ENCODE data around the gene RASSF8.

Gene RASSF8

GRCh38 chr12:25992026-25992782 lies 33.7 kb downstream of the RASSF8 start:
- no peak for DNase-seq (ENCODE audit: low read depth)

DNA sequence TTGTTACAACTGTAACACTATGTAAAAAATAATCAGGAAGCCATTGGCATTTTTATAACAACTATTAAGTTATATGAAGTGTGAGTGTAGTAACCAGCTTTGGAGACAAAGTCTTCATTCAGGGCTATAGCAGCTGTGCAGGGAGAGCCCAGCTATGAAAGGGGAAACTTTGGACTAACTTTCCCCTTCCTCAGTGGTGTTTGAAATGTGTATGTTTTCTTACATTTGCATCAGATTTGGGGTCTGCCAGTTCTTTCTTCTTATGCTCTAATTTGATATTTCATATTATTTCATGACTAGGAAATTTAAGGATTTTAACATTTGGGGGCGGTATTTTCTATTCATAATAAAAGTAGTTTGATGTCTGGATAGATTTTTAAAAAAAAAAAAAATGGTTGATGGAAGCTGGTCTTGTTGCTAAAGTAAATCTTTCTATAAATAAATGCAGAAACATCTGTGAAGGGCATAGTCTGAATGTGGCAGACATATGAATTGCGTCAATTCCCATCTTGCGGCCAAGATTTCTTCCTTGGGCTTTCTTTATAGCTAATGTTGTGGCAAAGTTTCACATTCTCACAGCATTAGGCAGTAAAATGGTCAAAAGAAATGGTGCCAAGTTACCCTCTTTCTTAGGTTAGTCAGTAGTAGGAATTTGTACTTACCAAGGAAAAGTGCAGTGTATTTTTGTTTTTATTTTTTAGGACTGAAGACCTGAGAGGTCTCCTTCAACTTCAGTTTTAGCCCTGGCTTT lies 35.6 kb downstream of the RASSF8 start:
- no peak for DNase-seq (ENCODE audit: low read depth)

- DNase-seq (ENCODE audit: low read depth): no peak
These were observed 36.6 kb downstream of the RASSF8 start for GRCh38 chr12:25994901-25995625.

GRCh38 chr12:25995906-25996305 lies 37.4 kb downstream of the RASSF8 start:
- DNase-seq (ENCODE audit: low read depth): no peak

DNA sequence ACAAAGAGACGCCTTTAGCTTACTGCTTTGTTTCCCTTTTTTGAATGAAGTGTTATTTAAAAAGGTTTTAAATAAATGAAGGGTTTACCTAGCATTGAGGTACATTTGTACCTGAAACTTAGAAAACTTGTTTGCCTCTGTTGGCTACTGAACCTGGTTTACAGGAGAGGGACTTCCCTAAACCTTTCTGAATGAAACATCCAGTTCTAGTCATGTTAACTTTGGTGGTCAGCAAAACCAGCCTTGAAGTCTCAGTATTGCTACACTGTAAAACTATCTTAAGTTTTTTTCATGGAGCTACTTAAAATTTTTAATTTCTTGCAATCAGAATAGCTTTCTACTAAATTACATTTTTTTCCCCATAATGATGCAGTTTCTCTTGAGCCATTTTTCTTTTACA lies 38.2 kb downstream of the RASSF8 start:
- DNase-seq (ENCODE audit: low read depth): no peak

GRCh38 chr12:25997201-25997963 lies 38.9 kb downstream of the RASSF8 start:
- no peak for DNase-seq (ENCODE audit: low read depth)

DNA sequence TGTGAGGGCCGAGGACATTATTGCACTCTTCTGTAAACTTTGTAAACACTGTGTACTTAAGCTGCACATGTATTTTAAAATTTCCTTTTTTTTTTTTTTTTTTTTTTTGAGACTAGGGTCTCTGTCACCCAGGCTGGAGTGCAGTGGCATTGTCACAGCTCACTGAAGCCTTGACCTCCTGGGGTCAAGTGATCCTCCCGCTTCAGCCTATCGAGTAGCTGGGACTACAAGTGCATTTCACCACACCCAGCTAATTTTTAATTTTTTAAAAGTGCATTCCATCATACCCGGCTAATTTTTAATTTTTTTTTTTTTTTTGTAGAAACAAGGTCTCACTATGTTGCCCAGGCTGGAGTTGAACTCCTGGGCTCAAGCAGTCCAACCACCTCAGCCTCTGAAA lies 42.4 kb downstream of the RASSF8 start:
- DNase-seq (ENCODE audit: low read depth): no peak

DNA sequence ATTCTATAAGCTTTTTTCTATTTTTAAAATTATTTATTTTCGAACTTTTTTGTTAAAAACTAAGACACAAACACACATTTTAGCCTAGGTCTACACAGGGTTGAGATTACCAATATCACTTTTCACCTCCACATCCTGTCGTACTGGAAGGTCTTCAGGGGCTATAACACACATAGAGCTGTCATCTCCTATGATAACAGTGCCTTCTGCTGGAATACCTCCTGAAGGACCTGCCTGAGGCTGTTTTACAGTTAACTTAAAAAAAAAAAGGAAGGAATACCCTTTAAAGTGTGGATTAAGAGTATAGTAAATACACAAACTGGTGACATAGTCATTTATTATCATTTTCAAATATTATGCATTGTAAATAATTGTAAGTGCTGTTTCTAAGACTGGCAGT lies 43.0 kb downstream of the RASSF8 start:
- DNase-seq (ENCODE audit: low read depth): no peak

DNA sequence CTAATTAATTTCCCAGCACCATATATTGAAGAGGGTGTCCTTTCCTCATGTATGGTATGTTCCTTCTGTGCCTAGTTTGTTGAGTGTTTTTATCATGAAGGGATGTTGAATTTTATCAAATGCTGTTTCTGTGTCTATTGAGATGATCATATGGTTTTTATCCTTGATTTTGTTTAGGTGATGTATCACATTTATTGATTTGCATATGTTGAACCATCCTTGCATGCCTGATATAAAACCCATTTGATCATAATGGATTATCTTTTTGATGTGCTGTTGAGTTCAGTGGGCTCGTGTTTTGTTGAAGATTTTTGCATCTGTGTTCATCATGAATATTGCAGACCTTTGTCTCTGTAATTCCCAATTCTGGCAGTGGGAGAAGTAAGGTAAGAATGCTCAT lies 44.6 kb downstream of the RASSF8 start:
- DNase-seq (ENCODE audit: low read depth): no peak

GRCh38 chr12:26007566-26007965 lies 49.1 kb downstream of the RASSF8 start:
- no peak for DNase-seq (ENCODE audit: low read depth)

DNA sequence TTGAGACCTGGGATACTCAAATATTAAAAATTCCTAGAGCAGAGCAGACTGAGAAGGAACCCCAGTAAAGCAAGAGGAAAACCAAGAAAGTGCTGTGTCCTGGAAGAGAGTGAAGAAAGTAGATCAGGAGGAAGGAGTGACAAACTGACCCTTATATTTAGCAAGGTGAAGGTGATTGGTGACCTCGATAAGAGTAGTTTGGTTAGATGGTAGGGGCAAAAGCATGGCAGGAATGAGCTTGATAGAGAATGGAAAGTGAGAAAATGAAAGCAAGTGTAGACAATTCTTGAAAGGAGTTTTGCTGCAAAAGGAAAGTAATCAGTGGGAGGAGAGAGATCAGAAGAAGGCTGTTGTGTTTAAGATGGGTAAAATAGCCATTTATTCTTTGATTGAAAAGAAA lies 51.1 kb downstream of the RASSF8 start:
- DNase-seq (ENCODE audit: low read depth): no peak

DNA sequence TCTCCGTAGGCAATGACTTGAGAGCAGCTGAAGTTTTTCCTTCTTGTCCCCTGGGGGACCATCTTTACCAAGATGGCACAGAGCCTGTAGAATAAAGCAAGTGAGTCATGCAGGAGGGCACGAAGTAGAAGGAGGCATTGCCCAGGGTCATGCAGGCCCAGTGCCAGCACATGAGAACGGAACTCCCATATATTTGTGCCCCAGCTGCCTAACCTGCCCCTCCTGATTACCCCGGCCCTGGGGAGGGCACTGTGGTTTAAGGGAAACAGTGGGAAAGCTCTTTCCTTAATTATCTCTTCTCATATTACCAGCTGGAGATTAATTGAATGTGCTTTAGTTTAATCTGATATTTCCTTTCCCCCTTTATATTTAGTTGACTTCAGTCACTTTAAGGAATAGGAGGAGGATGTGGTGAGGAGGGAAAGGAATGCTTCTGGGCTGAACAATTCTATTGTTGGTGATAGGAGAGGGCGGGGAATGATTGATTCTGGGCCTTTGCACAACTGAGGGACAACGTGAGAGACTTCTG lies 51.9 kb downstream of the RASSF8 start:
- DNase-seq (ENCODE audit: low read depth): no peak

- no peak for DNase-seq (ENCODE audit: low read depth)
These were observed 52.6 kb downstream of the RASSF8 start for GRCh38 chr12:26011099-26011498.

DNA sequence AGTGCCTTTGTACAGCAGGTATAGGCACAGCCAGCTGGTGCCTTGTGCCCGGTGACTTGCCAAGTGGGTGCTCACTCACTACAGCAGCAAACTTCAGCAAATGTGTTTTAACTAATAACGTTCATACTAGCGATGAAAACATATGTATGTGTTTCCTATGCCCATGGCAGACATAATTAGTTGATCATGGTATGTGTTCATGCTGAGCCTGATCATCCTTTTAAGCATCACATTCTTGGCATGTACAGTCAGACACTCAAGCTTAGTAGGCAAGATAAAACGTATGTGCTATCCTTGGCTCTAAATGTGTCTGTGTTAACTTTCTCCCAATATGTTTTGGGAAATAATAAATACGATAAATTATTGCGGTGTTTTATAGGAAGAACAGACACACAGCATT lies 55.6 kb downstream of the RASSF8 start:
- DNase-seq (ENCODE audit: low read depth): no peak

- no peak for DNase-seq (ENCODE audit: low read depth)
These were observed 58.0 kb downstream of the RASSF8 start for GRCh38 chr12:26016516-26016915.

GRCh38 chr12:26017484-26018211 lies 59.2 kb downstream of the RASSF8 start:
- no peak for DNase-seq (ENCODE audit: low read depth)

- no peak for DNase-seq (ENCODE audit: low read depth)
These were observed 60.4 kb downstream of the RASSF8 start for GRCh38 chr12:26018926-26019325.

- DNase-seq (ENCODE audit: low read depth): no peak
These were observed 63.1 kb downstream of the RASSF8 start for GRCh38 chr12:26021534-26021933.

GRCh38 chr12:26022043-26022442 lies 63.6 kb downstream of the RASSF8 start:
- no peak for DNase-seq (ENCODE audit: low read depth)

GRCh38 chr12:26026713-26027112 lies 68.2 kb downstream of the RASSF8 start:
- no peak for DNase-seq (ENCODE audit: low read depth)

DNA sequence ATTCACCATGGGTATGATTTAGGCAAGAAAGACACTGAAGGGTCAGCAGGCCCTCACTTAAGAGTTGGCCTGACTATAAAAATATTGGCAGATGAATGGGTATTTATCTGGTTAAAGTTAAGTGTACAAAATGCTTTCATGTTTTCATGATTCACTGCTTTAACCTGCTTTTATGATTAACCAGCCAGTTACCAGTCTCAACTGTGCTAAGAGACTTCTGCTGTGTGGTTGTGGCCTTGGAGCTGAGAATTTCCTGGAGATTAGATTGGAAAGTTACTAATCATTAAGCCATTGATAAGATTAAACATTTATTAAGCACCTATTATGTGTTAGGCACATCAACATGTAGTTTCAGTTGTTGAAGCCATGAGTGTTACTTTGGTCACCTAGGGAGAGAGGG lies 68.9 kb downstream of the RASSF8 start:
- DNase-seq (ENCODE audit: low read depth): no peak

Data from stimulated activated CD8-positive, alpha-beta memory T cell treated with anti-CD3 and anti-CD28 coated beads, Interleukin-15, amount 100 ng/mL, for 24 hours (primary cell).